Pancreas (tissue), 10 donors: ENCODE data around the gene UBE2B. TPM values are rescaled to one million over a fixed set of nuclear protein-coding genes. Genes with fewer than 3 reads are reported as not detected.

Experiments
- ATAC-seq, 4 donors: fragments of 200-7000 bp; cut with Tn5 transposase; one replicate each; pipeline versions ENCODE4 v1.8.0 to v1.9.1; 2020; ENCODE audit warnings: mild to moderate bottlenecking in 4 of 4, moderate library complexity in 4 of 4
- DNase-seq, 6 donors: peaks; one replicate each; pipeline ENCODE4 v3.0.0-alpha.2; 2020
- FAIRE-seq: peaks from 2 replicates; lab custom pipeline; 2012; peaks lifted over from hg19 to GRCh38; lab: Jason Lieb, UNC
- H3K27ac ChIP-seq, 4 donors: fragments of 200-600 bp; sonication (generic); 1 replicate in 3 of 4; 2 replicates in 1 of 4; pipeline versions ENCODE4 v1.5.0 to v1.8.0; 2020
- H3K27me3 ChIP-seq, 4 donors: fragments of 200-600 bp; one replicate each; pipeline ENCODE4 v1.8.0; 2021
- H3K36me3 ChIP-seq, 3 donors: fragments of 200-600 bp; sonication (generic) in 1 of 3; one replicate each; pipeline versions ENCODE4 v1.5.0 to v1.8.0; 2020 to 2021
- H3K4me1 ChIP-seq, 3 donors: fragments of 200-600 bp; one replicate each; pipeline ENCODE4 v1.8.0; 2021
- H3K4me3 ChIP-seq, 4 donors: fragments of 200-600 bp; sonication (generic) in 2 of 4; one replicate each; pipeline versions ENCODE4 v1.5.0 to v1.8.0; 2020 to 2021
- H3K9me3 ChIP-seq, 4 donors: fragments of 200-600 bp; one replicate each; pipeline ENCODE4 v1.8.0; 2021
- WGBS, 2 donors: extraction: QIAGEN DNeasy Blood & Tissue Kit; methylation state at CpG; one replicate each; pipeline ENCODE4 v1.1.7; 2013; 5-methylcytosine and 5-hydroxymethylcytosine counted together
- intact Hi-C, 3 donors: fragments of 100-400 bp; cut with DNase I; formaldehyde crosslinking; loops; one replicate each; pipeline versions ENCODE4 v1.11.1 to v1.14.2; 2022
- polyA plus RNA-seq, 2 donors: library from polyadenylated mRNA; stranded (reverse); fragments of 200-250 nt; gene quantifications; one replicate each; pipeline ENCODE4 v1.2.3, GENCODE V29; 2013
- total RNA-seq, 6 donors: library from RNA; stranded (reverse); fragmentation: NEBNext Ultra II Directional in 4 of 6; extraction: Animal tissue kit (Norgen Biotek cat#: 25700) in 4 of 6; gene quantifications; one replicate each; pipeline versions ENCODE4 v1.2.1 to v1.2.4, GENCODE V29; 2021 to 2023
- TF ChIP-seq, protein P1 (sequence below), 4 donors: fragments of 200-600 bp; sonication (generic) in 3 of 4; IDR thresholded peaks; one replicate each; pipeline versions ENCODE4 v1.5.0 to v1.8.0; 2021; ENCODE audit warnings: antibody characterized with exemption in 4 of 4
- donor health status: healthy with polysubstance abuse.
- donor health status: DM: no; HTN: no; CAD: no; lungs with moderate emphysema.
- donor health status: DM: no; HTN: no; CAD: no.
- donor health status: control.
- donor health status: control.
- donor health status: Bipolar disorder and iron deficiency.
- donor health status: DM: yes; HTN: yes; CAD: no.
- donor health status: DM: no; HTN: no; CAD: no.
- donor health status: DM: no; HTN: no; CAD: no.
- donor health status: DM: yes; HTN: yes; CAD: no.

The UBE2B gene
- total and polyA plus RNA-seq, 8 donors = 41.5 to 72.1 (median 47.5) TPM

DNA sequence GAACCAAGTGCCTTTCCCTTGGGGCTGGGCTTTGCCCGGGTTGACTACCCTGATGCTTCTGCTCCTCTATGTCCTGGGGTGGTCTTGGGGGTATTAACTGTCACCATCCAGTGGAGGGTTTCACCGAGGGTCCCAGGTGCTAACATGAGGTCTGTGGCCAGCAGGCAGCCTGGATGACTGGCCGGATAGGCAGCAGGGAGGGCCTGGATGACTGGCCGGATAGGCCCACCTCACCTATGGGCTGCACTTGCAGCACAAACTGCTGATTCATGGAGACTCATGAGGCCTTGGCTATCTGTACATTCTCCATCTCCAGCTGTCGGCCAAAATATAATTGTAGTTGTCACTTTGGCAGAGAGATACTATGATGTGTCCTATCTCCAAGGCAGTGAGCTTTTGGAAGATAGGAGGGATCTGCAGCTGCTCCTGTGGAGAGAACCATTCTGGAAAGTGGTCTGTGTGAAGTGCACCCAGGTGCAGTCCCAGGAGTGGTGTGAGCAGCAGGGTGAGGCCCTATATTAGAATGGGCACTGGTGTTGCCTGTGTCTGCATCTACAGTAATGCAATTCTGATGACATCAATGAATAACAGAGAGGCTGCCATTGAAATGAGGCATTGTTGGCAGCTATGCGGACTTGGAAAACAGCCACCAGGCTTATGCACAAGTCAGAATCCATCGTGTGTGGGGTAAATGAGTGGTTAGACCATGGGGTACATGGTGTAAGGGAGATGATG, 66.6 kb downstream of the UBE2B start:
- H3K4me1 ChIP-seq = peaks cover 0 to 18% (median 16%) of the 10 kb centered on the region in 3 donors
- DNase-seq (no peak), ATAC-seq (no peak), FAIRE-seq (no peak)
- no peaks in the 10 kb centered on the region for H3K9me3 ChIP-seq
- no peak overlapping the region for H3K4me3 ChIP-seq
- peak overlapping the region; percentile 51 to 88 (median 70) for H3K27ac ChIP-seq
- no peaks in the 10 kb centered on the region for H3K27me3 ChIP-seq
- 61 to 67% methylated on average over 7 of the region's 7 CpGs for WGBS, 2 donors
- H3K36me3 ChIP-seq = no peaks in the 10 kb centered on the region
- TF ChIP-seq, protein P1, sequence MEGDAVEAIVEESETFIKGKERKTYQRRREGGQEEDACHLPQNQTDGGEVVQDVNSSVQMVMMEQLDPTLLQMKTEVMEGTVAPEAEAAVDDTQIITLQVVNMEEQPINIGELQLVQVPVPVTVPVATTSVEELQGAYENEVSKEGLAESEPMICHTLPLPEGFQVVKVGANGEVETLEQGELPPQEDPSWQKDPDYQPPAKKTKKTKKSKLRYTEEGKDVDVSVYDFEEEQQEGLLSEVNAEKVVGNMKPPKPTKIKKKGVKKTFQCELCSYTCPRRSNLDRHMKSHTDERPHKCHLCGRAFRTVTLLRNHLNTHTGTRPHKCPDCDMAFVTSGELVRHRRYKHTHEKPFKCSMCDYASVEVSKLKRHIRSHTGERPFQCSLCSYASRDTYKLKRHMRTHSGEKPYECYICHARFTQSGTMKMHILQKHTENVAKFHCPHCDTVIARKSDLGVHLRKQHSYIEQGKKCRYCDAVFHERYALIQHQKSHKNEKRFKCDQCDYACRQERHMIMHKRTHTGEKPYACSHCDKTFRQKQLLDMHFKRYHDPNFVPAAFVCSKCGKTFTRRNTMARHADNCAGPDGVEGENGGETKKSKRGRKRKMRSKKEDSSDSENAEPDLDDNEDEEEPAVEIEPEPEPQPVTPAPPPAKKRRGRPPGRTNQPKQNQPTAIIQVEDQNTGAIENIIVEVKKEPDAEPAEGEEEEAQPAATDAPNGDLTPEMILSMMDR (IDR thresholded peaks at IDR 0.05) = no peak
- intact Hi-C loops = no loop called here

DNA sequence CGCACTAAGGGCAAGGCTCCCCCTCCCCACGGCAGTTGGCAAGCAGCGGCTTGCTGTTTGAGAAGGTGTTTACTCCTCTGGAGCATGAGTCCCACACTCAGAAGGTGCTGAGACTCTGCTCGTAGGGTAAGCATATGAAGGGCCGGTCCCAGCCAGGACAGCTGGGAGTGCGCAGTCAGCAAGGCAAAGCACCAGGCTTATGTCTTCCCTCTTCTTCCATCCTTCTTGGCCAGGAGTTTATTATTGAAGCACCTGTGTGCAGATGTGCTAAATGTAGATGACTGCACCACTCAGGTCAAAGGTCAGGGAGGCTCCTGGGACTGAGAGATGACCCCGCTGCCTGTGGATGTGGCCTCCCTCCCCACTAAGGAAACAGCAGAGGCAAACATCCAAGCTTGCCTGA, 67.4 kb downstream of the UBE2B start:
- no peak for ATAC-seq
- intact Hi-C loops = no loop called here
- FAIRE-seq = no peak
- no peak for DNase-seq
- peaks cover 0 to 18% (median 16%) of the 10 kb centered on the region in 3 donors for H3K4me1 ChIP-seq
- 91 to 94% methylated on average over 6 to 7 of the region's 7 CpGs for WGBS, 2 donors
- TF ChIP-seq, protein P1 (IDR thresholded peaks at IDR 0.05) = no peak
- H3K9me3 ChIP-seq = no peaks in the 10 kb centered on the region
- no peaks in the 10 kb centered on the region for H3K27me3 ChIP-seq
- H3K4me3 ChIP-seq = no peak overlapping the region
- H3K27ac ChIP-seq = peak overlapping the region in 3 of 4 donors; percentile 24 to 61 (median 55)
- H3K36me3 ChIP-seq = no peaks in the 10 kb centered on the region

DNA sequence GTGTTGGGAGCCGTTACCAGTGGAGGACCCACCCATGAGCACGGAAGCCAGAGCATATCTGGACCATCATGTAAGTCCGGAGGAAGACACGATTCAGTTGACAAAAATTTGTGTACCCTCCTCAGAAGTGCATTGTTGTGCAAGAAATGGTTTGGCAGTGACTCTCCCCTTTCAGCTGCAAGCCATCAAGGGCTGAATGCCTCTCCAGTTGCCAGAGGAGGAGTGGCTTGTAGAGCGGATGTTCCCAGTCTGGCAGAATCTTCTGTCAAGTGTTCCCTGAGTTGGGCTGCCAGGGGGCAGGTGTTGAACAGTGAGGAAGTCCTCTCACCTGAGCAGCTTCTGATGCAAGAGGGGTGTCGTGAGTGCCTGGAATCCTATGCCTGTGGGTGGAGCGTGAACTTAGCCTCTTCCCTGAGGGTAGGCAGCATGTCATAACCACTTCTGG, 67.9 kb downstream of the UBE2B start:
- ATAC-seq = peak in 3 of 4 donors; percentile 52 to 66 (median 60)
- FAIRE-seq = no peak
- TF ChIP-seq, protein P1 (IDR thresholded peaks at IDR 0.05) = no peak
- DNase-seq = peak in 4 of 6 donors; percentile 45 to 69 (median 48)
- H3K4me3 ChIP-seq = no peak overlapping the region
- H3K9me3 ChIP-seq = no peaks in the 10 kb centered on the region
- H3K27me3 ChIP-seq = no peaks in the 10 kb centered on the region
- WGBS, 2 donors = 59 to 61% methylated on average over 7 of the region's 7 CpGs
- H3K36me3 ChIP-seq = no peaks in the 10 kb centered on the region
- H3K27ac ChIP-seq = peak overlapping the region in 2 of 4 donors; percentile 14 to 55
- intact Hi-C loops = no loop called here
- H3K4me1 ChIP-seq = peaks cover 0 to 18% (median 16%) of the 10 kb centered on the region in 3 donors

DNA sequence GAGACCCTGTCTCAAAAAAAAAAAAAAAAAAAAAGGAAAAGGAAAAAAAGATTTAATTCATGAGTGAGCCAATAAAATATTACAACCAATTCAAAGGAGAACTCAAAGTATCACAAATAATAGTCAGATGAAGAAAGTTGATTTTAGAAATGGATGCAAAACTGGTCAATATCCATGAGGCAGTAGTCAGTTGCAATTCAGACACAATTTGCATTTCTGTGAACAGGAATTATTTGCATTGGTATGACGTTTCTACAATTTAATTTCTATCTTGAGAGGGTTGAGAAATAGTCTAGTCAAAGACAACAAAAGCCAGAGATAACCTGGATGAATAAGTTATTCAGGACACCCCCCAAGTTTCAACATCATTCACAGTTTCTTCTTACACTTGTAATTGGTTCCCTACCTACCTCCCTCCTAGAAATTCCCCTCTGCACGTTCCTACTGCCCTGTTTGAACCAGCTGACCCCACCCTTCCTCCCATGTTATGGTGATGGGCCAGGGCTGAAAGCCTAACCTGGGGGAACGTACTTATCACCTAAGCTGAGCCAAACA, 68.9 kb downstream of the UBE2B start:
- Histone ChIP-seq H3K36me3 (no peaks in the 10 kb centered on the region), H3K4me3 (no peak overlapping the region), H3K27me3 (no peaks in the 10 kb centered on the region), H3K4me1 (peaks cover 0 to 18% (median 16%) of the 10 kb centered on the region in 3 donors), H3K9me3 (no peaks in the 10 kb centered on the region), H3K27ac (no peak overlapping the region)
- intact Hi-C loops = no loop called here
- FAIRE-seq (no peak), ATAC-seq (no peak), DNase-seq (no peak)
- WGBS, 2 donors = 60 to 64% methylated on average over 3 of the region's 3 CpGs
- TF ChIP-seq, protein P1 (IDR thresholded peaks at IDR 0.05) = no peak

Other genes starting within 250 kb of the UBE2B start
- 100 to 1,000 TPM in 3 of 6 donors, 10 to 100 TPM in 3; 76.3 to 142 (median 97.6) TPM for gene SKP1, start 194.6 kb upstream of the UBE2B start, total RNA-seq
- gene SKP1, start 194.6 kb upstream of the UBE2B start, polyA plus RNA-seq = 100 to 1,000 TPM in 1 of 2 donors, 10 to 100 TPM in 1; 67.5 to 252 TPM
- gene PPP2CA, start 145.5 kb upstream of the UBE2B start, total RNA-seq = 10 to 100 TPM; 34.3 to 59.2 (median 53.0) TPM
- gene PPP2CA, start 145.5 kb upstream of the UBE2B start, polyA plus RNA-seq = 10 to 100 TPM; 13.5 to 29.5 TPM
- 1 to 10 TPM in 4 of 6 donors, under 1 TPM in 2; 0.47 to 1.3 (median 1.1) TPM for gene CDKL3, start 4.4 kb upstream of the UBE2B start, total RNA-seq
- 1 to 10 TPM; 1.7 to 3.8 TPM for gene CDKL3, start 4.4 kb upstream of the UBE2B start, polyA plus RNA-seq
- 10 to 100 TPM; 11.9 to 24.6 (median 15.8) TPM for gene CDKN2AIPNL, start 40.3 kb downstream of the UBE2B start, total RNA-seq
- 10 to 100 TPM; 26.8 to 42.5 TPM for gene CDKN2AIPNL, start 40.3 kb downstream of the UBE2B start, polyA plus RNA-seq
- 10 to 100 TPM; 25.7 to 42.7 (median 27.4) TPM for gene JADE2, start 154.1 kb downstream of the UBE2B start, total RNA-seq
- gene JADE2, start 154.1 kb downstream of the UBE2B start, polyA plus RNA-seq = 10 to 100 TPM in 1 of 2 donors, 1 to 10 TPM in 1; 9.6 to 12.6 TPM